Activated T-cell treated with anti-CD3 and anti-CD28 coated beads for 1 hour (primary cell): Measurements from ENCODE around the gene MYO7A.

ENCODE experiments used
- DNase-seq: peaks from one replicate; pipeline ENCODE4 v3.0.0-alpha.2; 2020; ENCODE audit warnings: low read depth

MYO7A gene

GRCh38 chr11:77127235-77127911 is 673 bp upstream of the MYO7A start:
- peak; percentile 46 for DNase-seq

GRCh38 chr11:77129069-77129841 is 1.2 kb downstream of the MYO7A start:
- DNase-seq, result no peak

GRCh38 chr11:77129842-77130756 is 2.1 kb downstream of the MYO7A start:
- DNase-seq, result no peak

DNA sequence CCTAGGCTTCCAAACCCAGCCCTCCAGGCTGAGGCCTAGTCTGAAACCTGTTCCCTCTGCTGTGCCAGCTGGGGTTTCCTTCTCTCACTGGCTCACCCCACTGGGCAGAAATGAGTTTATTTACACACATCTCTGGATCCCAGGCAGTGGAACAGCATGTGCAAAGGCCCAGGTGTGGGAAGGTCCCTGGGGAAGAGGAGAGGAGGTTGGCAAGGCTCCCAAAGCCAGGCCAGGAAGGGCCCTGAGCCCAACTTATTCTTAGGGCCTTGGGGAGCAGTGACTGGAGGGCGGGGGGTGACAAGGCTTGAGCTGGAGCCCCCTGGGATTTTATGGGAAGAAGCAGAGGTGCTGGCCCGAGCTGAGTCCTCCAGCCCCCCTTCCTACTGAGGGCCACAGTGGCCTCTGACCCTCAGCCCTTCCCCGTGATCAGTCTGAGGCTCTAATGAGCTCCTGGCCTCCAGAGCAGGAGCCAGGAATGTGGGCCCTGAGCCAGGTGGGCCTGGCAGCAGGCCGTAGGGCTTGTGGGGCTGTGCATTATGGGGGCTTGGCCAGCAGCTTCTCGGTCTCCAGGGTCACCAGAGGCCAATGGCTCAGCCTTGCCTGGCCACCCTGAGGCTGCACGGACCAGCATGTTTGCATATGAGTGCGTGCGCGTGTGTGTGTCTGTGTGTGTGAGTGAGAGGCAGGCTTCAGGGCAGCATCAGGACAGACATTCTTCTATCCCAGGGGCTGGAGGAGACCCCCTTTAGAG is 2.9 kb downstream of the MYO7A start:
- DNase-seq, result no peak

GRCh38 chr11:77131560-77131959 is 3.5 kb downstream of the MYO7A start:
- DNase-seq, result no peak

GRCh38 chr11:77135069-77135468 is 7.0 kb downstream of the MYO7A start:
- DNase-seq, result no peak

GRCh38 chr11:77136074-77136473 is 8.0 kb downstream of the MYO7A start:
- no peak for DNase-seq

DNA sequence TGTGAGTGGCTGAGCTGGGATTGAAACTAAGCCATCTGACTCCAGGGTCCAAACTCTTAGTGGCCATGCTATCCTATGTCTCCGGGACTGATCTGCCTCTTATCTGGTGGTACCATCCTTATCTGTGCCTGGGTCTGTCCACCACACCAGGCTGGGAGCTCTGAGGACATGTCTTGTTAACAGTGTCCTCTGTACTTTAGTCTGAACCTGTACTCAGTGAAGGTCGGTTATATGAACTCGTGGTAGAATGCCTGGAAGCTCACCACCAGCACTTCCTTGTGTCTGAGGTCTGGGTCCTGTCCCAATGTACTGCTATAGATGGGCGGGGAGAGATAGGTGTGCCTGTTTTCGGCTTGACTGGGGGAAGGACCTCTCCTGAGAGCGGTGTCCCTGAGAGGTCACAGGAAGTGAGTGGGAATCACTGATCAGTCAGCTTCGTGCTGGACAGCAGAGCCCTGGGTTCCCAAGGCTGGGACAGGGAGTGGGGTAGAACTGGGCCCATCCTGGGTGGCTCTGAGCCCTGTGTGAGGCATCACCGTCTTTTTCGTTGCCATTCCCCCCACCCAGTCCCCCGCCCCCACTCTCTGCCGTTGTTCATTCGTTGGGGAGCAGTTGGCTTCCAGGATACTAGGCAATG is 8.9 kb downstream of the MYO7A start:
- DNase-seq, result no peak

DNA sequence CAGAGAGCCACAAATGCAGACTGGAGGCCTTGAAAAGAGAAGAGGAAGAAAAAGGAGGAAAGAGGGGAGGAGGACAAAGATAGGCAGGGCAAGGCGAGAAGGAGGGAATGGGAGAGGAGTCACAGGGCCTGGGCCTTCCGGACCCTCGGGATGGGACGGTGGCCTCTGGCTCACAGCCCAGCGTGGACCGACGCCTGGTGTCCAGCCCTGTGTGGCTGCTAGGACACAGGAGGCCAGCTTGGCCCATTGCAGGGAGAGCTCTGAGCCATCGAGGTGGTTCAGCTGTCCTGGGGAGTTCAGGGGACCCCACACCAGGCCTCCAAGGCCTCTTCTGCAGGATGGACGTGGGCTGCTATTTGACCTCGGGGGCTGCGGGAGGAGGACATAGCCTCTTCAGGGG is 9.4 kb downstream of the MYO7A start:
- no peak for DNase-seq

DNA sequence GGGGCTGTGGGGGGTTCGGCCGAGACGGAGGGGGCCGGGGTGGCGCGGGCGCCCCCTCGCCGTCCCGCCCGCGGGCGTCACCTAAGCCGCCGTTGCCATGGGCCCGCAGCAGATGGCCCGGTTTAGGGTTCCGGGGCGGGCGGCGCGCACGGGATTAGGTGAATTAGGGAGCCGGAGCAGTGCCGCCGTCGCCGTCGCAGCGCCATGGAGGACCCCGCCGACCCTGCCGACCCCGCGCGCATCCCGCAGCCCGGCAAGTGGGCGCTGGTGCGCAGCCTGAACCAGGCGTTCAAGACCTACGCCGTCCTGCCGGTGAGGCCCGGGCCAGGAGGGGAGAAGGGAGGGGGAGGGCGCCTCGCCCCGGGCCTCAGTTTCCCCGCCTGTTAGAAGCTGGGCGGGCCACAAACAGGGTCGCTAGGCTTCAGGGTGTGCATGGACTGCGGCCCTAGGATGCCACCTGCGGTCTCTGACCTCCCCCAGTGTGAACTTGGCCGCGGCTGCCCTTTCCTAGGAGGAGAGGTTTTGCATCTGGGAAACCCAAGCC is 10.1 kb downstream of the MYO7A start:
- DNase-seq, result no peak

GRCh38 chr11:77139201-77139600 is 11.2 kb downstream of the MYO7A start:
- no peak for DNase-seq

GRCh38 chr11:77140231-77140851 is 12.3 kb downstream of the MYO7A start:
- DNase-seq, result no peak

GRCh38 chr11:77141034-77141433 is 13.0 kb downstream of the MYO7A start:
- no peak for DNase-seq

DNA sequence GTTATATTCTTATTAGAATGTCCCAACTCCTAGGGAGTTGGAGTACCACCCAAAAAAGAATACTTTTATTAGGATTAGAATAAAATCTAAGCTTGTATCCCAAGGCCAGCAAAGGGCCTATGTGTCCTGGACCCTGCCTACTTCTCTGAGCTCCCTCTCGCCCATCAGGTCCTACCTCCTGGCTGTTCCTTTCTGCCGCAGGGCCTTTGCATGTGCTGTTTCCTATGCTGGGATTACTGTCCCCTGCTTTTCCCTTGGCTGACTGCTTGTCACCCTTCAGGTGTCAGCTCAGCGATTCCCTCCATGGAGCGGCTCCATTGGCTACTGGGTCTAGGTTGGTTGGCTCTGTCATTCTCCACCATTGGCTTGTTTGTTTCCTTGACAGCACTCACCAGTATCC is 13.4 kb downstream of the MYO7A start:
- no peak for DNase-seq

DNA sequence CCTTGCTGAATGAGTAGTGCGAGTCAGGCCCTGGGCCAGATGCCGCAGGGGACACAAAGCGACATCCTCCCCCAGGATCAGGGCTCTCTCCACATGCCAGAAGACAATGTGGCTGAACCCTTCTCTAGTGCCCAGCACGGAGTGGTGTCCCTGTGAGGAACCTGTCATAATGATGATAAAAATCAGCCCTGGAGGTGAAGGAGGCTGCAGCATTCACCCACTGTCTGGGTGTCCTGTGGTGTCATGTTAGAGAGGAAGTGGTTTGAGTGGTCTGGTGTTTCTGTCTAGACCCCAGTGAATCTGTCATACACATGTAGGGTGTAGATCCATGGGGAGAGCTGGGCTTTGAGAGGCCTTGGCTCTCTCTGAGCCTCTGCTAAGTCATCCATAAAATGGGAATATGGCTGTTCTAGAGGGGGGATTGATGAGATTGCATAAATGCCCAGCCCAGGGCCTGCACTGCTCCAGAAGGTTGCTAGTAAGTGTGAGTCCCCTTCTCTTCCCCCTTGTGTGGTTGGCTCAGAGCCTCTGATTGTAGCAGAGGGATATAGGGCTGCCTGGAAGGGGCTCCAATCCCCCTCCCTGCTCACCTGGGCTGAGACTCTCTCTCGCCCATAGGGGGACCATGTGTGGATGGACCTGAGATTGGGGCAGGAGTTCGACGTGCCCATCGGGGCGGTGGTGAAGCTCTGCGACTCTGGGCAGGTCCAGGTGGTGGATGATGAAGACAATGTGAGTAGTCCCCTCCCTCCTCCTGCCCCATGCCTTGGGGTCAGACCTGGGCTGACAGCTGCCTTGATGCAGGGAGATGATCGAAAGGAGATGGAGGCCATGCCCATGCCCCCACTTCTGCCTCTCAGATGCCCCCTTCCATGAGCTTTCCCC is 14.3 kb downstream of the MYO7A start:
- no peak for DNase-seq

- no peak for DNase-seq
These were observed 15.5 kb downstream of the MYO7A start for GRCh38 chr11:77143405-77144020.

GRCh38 chr11:77144196-77144856 is 16.3 kb downstream of the MYO7A start:
- no peak for DNase-seq

GRCh38 chr11:77144857-77145428 is 16.9 kb downstream of the MYO7A start:
- no peak for DNase-seq
